Panc1 (cell line): ENCODE measurements around the gene HSPBP1.

Experiments used
- POLR2AphosphoS5 ChIP-seq: IDR thresholded peaks from 2 replicates; pipeline ENCODE4 v1.6.1; 2012; ENCODE audit warnings: mild to moderate bottlenecking, low read depth, low read length, moderate library complexity
- SIN3A ChIP-seq: IDR thresholded peaks from 2 replicates; pipeline ENCODE4 v1.6.1; 2012; ENCODE audit warnings: low read depth, mild to moderate bottlenecking, low read length, moderate library complexity, borderline replicate concordance; ENCODE audit not compliant: insufficient read depth
- TCF7L2 ChIP-seq: IDR thresholded peaks from 2 replicates; pipeline ENCODE4 v1.6.1; 2011; ENCODE audit warnings: mild to moderate bottlenecking, low read depth, low read length, inconsistent platforms
- TF ChIP-seq, protein P1 (sequence below): fragments of 450-650 bp; IDR thresholded peaks from 2 replicates; pipeline ENCODE4 v1.5.1; 2017; ENCODE audit warnings: mild to moderate bottlenecking

- TF ChIP-seq, protein P1, sequence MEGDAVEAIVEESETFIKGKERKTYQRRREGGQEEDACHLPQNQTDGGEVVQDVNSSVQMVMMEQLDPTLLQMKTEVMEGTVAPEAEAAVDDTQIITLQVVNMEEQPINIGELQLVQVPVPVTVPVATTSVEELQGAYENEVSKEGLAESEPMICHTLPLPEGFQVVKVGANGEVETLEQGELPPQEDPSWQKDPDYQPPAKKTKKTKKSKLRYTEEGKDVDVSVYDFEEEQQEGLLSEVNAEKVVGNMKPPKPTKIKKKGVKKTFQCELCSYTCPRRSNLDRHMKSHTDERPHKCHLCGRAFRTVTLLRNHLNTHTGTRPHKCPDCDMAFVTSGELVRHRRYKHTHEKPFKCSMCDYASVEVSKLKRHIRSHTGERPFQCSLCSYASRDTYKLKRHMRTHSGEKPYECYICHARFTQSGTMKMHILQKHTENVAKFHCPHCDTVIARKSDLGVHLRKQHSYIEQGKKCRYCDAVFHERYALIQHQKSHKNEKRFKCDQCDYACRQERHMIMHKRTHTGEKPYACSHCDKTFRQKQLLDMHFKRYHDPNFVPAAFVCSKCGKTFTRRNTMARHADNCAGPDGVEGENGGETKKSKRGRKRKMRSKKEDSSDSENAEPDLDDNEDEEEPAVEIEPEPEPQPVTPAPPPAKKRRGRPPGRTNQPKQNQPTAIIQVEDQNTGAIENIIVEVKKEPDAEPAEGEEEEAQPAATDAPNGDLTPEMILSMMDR, result no peak
- TF ChIP-seq TCF7L2 (no peak), POLR2AphosphoS5 (no peak; the same call in none of the 2 replicates), SIN3A (peak; percentile 33; the same call in 1 of the 2 replicates)
Observed at GRCh38 chr19:55223291-55224037, 56.4 kb downstream of the HSPBP1 start.
